HG02981 (cell line): Measurements from ENCODE around the gene B4GALNT4.
"Not testable (repeated sequence)": the region's sequence is repeated elsewhere in the genome, so short reads cannot be mapped to it uniquely, and the experiment has no call there.

Source experiments
- ATAC-seq: cut with Tn5 transposase; IDR thresholded peaks from one replicate; pipeline ENCODE4 v1.9.1; 2021; ENCODE audit warnings: mild to moderate bottlenecking, moderate library complexity; ENCODE audit not compliant: unreplicated experiment

The B4GALNT4 gene

GRCh38 chr11:391117-392017 is 22.1 kb downstream of the B4GALNT4 start:
- ATAC-seq = no peak

GRCh38 chr11:392102-392777 is 22.9 kb downstream of the B4GALNT4 start:
- no peak for ATAC-seq

- ATAC-seq = no peak
Measured at GRCh38 chr11:393219-394033, 24.1 kb downstream of the B4GALNT4 start.

DNA sequence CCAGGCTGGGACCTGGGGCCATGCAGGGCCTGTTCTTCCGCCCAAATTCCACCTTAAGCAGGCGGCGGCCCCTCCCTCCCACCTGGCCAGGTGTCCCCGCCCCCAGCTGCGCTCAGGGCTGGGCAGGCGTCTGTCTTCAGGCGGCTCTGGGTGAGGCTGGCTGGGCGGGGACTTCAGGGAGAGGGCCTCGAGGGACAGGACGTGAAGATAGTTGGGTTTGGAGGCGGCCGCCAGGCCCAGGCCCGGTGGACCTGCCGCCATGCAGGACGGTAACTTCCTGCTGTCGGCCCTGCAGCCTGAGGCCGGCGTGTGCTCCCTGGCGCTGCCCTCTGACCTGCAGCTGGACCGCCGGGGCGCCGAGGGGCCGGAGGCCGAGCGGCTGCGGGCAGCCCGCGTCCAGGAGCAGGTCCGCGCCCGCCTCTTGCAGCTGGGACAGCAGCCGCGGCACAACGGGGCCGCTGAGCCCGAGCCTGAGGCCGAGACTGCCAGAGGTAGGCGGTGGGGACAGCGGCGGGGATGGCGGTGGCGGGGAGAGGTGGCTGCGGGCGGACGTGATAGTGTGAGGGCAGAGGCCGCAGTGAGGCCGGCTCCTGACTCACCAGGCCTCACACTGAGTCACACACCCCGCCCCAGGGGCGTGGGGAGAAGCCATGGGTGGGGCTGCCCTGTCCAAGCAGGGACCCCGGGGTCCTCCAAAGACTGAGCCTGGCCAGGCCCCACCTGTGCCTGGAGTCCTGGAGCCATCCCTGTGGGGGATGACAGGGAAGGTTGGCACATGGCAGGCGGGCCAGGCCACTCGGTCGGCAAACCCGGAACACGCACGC is 24.9 kb downstream of the B4GALNT4 start, which contains the start of gene PKP3:
PKP3 (plus strand) TSS at position 176 of the 824 bp plus-strand sequence; CDS start at position 260, 84 bp downstream.
- no peak for ATAC-seq

DNA sequence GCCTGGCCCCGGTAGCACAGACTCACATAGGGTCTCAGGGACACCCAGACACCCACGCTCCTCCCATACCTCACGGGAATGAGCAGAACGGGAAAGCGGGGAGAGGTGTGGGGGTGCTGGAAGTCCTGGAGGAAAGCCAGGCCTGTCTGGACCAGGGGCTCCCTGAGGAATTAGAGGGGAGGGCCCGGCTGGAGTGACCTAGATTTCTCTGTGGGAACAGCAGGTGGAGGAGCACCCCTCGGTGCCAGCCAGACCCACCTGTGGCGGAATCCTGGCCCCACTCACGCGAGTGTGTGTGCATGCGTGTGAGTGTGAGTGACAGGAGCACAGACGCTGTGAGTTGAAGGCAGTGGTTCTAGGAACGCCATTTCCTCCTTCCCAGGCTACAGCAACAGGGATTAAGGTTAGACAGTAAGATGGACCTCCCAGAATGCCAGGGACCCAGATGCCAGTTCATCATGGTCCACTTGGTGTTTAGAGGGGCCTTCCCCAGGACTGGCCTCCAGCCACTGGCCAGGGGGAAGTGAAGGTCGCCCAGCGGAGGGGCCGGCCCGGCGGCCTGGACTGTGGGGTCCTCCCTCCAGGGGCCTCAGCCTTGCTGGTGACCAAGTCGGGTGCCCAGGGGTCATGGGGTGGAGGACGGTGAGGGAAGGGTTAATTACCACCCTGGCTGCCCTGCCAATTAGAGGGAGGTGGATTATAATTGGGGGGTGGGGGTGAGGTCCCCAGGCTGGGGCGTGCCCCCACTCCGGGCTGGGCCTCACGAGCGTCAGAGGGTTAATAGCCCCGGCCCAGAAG is 25.8 kb downstream of the B4GALNT4 start:
- no peak for ATAC-seq

DNA sequence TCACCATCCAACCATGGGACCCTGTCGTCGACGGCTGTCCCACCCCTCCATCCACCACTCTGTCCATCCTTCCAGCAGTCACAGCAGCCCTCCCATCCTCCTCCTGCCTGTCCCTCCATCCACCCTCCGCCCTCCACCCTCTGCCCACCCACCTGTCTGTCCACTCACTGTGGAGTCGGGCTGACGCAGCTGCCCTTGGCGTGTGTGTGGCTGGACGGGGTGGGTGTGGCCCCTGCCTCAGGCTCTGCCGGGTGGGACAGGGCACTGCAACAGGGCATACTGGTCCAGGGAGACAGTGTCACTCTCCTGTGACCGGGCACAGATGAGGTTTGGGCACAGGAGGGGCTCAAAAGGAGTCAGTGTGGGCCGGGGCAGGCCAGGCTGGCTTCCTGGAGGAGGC is 26.6 kb downstream of the B4GALNT4 start:
- no peak for ATAC-seq

DNA sequence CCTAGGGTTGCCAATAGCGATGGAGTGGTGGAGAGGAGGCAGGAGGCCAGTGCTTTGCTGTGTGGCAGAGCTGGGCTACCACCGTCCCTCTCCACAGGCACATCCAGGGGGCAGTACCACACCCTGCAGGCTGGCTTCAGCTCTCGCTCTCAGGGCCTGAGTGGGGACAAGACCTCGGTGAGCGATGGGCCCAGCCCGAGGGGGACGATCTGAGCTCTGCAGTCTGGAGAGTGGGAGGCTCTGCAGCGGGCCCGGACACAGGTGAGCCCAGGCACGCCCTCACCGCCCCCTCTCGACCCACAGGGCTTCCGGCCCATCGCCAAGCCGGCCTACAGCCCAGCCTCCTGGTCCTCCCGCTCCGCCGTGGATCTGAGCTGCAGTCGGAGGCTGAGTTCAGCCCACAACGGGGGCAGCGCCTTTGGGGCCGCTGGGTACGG is 27.2 kb downstream of the B4GALNT4 start:
- no peak for ATAC-seq

- no peak for ATAC-seq
Measured at GRCh38 chr11:396948-397548, 27.7 kb downstream of the B4GALNT4 start.

GRCh38 chr11:398826-399225 is 29.5 kb downstream of the B4GALNT4 start:
- no peak for ATAC-seq

GRCh38 chr11:399731-400211 is 30.5 kb downstream of the B4GALNT4 start:
- ATAC-seq = no peak

- no peak for ATAC-seq
Measured at GRCh38 chr11:400241-400689, 31.0 kb downstream of the B4GALNT4 start.

DNA sequence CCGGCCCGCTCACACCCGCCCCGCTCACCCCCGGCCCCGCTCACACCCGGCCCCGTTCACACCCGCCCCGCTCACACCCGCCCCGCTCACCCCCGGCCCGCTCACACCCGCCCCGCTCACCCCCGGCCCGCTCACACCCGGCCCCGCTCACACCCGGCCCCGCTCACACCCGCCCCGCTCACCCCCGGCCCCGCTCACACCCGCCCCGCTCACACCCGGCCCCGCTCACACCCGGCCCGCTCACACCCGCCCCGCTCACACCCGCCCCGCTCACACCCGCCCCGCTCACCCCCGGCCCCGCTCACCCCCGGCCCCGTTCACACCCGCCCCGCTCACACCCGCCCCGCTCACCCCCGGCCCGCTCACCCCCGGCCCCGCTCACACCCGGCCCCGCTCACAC is 31.9 kb downstream of the B4GALNT4 start:
- not testable (repeated sequence) for ATAC-seq

- no peak for ATAC-seq
Measured at GRCh38 chr11:403021-403760, 33.9 kb downstream of the B4GALNT4 start.

DNA sequence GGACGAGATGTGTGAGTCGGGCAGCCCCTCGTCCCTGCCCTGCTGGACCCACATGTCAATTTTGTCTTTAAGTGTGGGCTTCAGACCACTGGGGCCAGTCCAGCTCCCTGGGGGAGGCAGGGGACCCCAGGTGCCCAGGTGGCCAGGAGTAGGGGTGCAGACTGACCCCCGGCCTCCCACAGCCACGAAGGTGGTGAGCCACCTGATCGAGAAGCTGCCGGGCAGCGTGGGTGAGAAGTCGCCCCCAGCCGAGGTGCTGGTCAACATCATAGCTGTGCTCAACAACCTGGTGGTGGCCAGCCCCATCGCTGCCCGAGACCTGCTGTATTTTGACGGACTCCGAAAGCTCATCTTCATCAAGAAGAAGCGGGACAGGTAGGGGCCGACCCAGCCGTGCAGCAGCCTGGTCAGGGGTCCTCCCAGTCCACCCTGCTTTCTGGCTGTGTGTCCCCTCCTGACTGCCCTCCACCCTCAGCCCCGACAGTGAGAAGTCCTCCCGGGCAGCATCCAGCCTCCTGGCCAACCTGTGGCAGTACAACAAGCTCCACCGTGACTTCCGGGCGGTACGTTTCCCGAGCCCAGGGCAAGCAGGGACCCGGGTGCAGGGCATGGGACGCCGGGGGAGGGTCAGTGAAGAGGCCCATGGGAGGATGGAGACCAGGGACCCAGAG is 34.6 kb downstream of the B4GALNT4 start:
- no peak for ATAC-seq

DNA sequence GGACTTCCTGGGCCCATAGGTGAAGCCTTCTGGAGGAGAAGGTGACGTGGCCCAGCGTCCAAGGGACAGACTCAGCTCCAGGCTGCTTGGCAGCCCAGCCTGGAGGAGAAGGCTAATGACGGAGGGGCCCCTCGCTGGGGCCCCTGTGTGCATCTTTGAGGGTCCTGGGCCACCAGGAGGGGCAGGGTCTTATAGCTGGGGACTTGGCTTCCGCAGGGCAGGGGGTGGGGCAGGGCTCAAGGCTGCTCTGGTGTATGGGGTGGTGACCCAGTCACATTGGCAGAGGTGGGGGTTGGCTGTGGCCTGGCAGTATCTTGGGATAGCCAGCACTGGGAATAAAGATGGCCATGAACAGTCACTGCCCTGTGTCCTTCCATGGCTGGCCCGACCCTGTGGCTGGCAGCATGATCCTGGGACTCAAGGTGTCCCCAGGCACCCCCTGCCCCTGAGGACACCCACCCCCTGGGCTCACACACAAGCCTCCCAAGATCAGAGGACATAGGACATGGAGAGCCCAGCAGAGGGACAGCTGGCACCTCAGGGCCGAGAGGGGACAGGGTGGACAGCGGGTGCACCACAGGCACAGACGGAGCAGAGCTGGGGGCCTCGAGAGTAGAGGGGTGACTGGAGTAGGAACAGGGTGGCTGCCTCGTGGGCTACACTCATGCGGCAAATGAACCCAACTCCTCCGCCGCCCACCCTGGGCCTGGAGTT is 35.4 kb downstream of the B4GALNT4 start:
- ATAC-seq = no peak

DNA sequence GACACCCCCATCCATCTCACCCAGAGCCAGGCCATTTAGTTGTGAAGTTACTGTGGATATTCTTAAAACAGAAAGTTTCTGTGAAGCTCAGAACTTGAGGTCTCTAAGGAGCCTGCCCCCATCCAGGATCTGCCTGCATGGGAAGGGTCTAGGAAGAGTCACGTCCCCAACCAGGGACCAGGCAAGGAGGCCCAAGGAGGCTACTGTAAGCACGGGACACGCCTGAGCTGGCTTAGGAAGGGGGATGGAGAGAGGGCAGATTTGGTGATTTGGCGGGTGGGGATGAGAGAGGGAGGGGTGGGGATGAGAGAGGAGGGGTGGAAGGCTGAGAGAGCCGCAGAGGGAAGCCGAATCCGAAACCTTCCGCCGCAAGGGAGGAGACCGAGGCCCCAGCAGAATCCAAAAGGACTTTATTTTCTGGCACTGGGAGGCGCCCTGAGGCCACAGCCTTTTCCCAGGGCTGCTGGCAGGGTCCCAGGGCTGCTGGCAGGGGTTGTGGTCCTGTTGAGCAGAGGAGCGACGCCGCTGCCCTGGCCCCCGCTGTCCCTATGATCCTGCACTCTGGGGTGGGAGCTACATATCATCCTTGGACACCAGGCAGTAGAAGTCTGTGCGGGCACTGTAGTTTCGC is 36.1 kb downstream of the B4GALNT4 start:
- ATAC-seq = no peak
